ENCODE data around the gene CHTF18.

CHTF18 gene

GRCh38 chr16:760545-761343 is 27.7 kb upstream of the CHTF18 start, which contains the start of gene MSLN:
MSLN (plus strand) TSS chr16:760734; CDS start chr16:762681, 1,947 bp downstream.
- DNase-seq (ENCODE audit: low read depth) = no peak

- no peak for DNase-seq (ENCODE audit: low read depth)
Observed at GRCh38 chr16:761625-762513, 26.6 kb upstream of the CHTF18 start.

GRCh38 chr16:762595-763268 is 25.7 kb upstream of the CHTF18 start:
- DNase-seq (ENCODE audit: low read depth) = no peak

GRCh38 chr16:763369-764183 is 24.8 kb upstream of the CHTF18 start:
- DNase-seq (ENCODE audit: low read depth) = no peak

GRCh38 chr16:764184-764750 is 24.2 kb upstream of the CHTF18 start:
- DNase-seq (ENCODE audit: low read depth) = no peak

- no peak for DNase-seq (ENCODE audit: low read depth)
Observed at GRCh38 chr16:764848-765487, 23.5 kb upstream of the CHTF18 start.

GRCh38 chr16:765488-765865 is 22.9 kb upstream of the CHTF18 start:
- DNase-seq (ENCODE audit: low read depth) = no peak

GRCh38 chr16:766008-766819 is 22.2 kb upstream of the CHTF18 start:
- no peak for DNase-seq (ENCODE audit: low read depth)

GRCh38 chr16:766820-767640 is 21.4 kb upstream of the CHTF18 start:
- DNase-seq (ENCODE audit: low read depth) = no peak

- no peak for DNase-seq (ENCODE audit: low read depth)
Observed at GRCh38 chr16:767743-768235, 20.6 kb upstream of the CHTF18 start.

- no peak for DNase-seq (ENCODE audit: low read depth)
Observed at GRCh38 chr16:768428-768827, 20.0 kb upstream of the CHTF18 start.

GRCh38 chr16:769184-769784 is 19.1 kb upstream of the CHTF18 start:
- DNase-seq (ENCODE audit: low read depth) = no peak

GRCh38 chr16:769934-770333 is 18.5 kb upstream of the CHTF18 start:
- DNase-seq (ENCODE audit: low read depth) = no peak

- DNase-seq (ENCODE audit: low read depth) = no peak
Observed at GRCh38 chr16:770411-770810, 18.0 kb upstream of the CHTF18 start.

GRCh38 chr16:772959-773358 is 15.5 kb upstream of the CHTF18 start:
- DNase-seq (ENCODE audit: low read depth) = no peak

GRCh38 chr16:774086-775001 is 14.1 kb upstream of the CHTF18 start:
- DNase-seq (ENCODE audit: low read depth) = no peak

GRCh38 chr16:775236-775796 is 13.1 kb upstream of the CHTF18 start:
- DNase-seq (ENCODE audit: low read depth) = no peak
